GM08714 (cell line): ENCODE results near the gene MAP7D3.
"Not testable (repeated sequence)": the region's sequence is repeated elsewhere in the genome, so short reads cannot be mapped to it uniquely, and the experiment has no call there.

Experiments
- H3K4me3 ChIP-seq: fragments of 200-500 bp; sonication (Bioruptor generic); 2 replicates; pipeline ENCODE4 v1.5.1; 2014; ENCODE audit warnings: mild to moderate bottlenecking, low read length, inconsistent platforms
- ZNF274 ChIP-seq: IDR thresholded peaks from 2 replicates; pipeline ENCODE4 v1.6.1; 2012; ENCODE audit warnings: mild to moderate bottlenecking, low read depth, low read length

MAP7D3 gene

DNA sequence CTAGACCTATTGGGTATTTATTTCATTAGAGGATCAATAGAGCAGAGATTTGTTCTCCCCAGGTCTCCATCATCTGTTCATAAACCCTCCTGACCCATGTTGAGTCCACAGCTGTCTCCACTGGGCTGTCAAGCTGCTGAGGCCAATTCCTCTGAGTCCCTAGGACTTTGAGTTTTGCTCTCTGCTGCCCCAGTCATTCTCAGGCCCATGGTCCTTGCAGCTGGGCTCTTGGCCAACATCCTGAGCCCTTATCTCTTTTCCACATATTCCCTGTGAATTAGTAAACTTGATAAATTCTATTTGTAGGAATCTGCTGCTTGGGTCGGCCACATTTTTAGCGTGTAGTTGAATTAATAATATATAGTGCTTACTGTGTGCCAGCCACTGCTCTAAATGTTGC, 62.0 kb downstream of the MAP7D3 start:
- H3K4me3 ChIP-seq: no peak overlapping the region
- no peak for TF ChIP-seq ZNF274

DNA sequence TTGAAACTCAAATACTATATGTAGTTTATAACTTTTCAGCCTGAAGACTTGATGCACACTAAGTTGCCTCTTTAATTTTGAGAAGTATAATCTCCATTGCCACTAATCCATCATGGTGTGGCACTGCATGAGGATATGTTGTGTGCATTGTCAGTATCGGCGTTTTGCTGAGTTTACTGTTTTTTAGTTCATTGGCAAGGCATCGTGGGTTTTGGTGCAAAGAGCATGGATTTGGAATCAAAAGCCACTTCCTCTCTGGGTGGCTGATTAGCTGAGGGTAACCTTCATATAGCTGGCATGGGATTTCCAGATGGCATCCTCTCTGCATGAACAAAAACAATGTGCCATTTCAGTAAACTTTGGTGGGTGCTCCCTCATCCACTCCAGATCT, 65.2 kb downstream of the MAP7D3 start:
- no peak for TF ChIP-seq ZNF274
- H3K4me3 ChIP-seq: no peak overlapping the region

DNA sequence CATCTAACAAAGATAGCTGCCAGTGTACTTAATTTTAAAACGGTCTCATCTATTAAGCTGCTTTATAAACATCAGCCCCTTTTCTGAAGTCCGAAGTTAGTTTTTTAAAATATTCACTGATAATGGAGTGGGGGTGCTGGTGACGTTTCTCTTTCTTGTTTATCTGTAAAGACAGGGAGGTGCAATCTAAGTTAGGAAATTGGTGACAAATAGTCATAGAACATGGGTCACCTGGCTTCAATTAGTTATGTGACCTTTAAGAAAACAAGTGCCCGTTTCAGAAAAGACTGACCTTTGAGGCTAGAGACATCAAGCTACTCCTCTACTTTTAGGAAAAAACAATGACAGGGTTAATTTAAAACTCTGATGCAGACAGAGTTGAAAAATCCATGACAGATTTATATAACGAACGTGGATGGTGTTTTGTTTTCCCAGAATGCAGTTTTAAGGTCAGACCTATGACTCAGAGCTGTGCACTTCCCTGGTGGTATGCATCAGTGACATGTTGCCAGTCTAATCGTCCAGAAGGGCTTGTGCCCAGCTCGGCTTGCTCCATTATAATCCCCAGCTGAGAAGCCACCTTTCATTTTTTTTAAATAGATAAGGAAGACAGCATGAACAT, 65.7 kb downstream of the MAP7D3 start:
- no peak overlapping the region for H3K4me3 ChIP-seq
- no peak for TF ChIP-seq ZNF274

DNA sequence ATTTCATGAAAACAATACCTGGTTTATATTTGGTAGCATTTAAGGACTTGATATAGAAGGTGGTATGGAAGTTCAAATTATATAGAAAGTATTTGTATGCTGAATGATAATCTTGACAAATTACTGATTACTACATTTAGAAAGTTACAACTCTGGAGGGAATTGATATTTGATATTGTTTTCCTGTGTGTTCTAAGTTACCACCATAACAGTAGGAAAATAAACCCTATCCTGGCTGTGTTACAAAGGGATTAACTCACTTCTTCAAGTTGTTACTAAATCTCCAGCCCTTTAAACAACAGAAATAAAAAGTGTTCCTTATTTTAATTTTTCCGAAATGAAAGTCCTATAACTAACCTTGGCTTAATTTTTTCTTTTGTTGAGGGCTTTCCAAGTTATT, 67.3 kb downstream of the MAP7D3 start:
- no peak for TF ChIP-seq ZNF274
- no peak overlapping the region for H3K4me3 ChIP-seq

DNA sequence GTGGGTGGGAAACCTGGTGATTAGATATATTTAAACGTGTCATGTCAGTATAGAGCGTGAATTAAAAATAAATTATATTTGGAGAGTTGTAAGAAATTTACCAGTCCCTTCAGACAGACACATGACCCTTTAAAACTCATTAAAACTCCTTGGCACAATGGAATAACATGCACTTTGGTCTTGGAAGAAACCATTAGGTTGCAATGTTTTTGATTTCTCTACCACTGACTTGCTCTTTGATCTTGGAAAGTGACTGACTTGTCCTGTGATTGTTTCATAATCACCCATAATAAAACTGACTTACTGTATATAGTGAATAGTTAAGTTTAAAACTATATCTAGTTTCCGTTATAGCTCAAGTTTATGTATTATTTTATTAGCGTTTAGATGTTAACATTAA, 68.0 kb downstream of the MAP7D3 start:
- no peak for TF ChIP-seq ZNF274
- H3K4me3 ChIP-seq: no peak overlapping the region

DNA sequence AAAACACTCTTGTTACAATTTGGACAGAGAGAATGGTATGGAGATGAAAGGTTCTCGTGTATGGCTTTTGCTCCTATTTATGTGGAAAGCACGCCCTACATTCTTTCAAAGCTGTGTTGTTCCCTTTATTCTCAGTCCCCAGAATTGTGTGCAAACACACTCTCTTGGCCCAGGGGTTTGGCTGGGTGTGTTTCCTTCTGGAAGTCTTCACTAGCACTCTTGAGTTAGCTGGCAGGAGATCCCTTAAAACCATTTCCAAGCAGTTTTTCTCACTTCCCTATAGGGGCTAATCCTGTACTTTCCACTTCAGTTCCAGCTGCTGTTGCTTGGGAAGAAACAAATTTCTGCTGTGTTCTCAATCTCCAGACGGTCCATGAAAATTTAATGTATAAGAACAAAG, 68.8 kb downstream of the MAP7D3 start:
- H3K4me3 ChIP-seq: no peak overlapping the region
- TF ChIP-seq ZNF274: no peak

DNA sequence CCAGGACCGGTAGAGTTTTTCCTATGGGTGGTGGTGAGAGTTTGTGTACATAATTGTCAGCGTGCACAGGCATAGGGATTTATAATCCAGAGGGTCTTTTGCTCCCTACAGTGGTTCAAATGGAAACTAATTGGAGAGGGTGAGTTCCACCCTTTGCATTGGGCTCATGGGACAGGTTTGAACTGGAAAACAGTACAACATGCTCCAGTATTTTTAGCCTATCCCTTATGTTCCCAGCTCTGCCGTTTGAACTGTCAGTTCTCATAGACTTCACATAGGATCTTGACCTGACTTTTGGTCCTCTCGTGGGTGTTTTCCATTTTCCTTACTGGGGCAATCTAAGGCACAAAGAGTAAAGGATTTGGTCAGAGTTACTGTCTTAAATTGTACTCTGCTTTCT, 72.1 kb downstream of the MAP7D3 start:
- no peak for TF ChIP-seq ZNF274
- H3K4me3 ChIP-seq: no peak overlapping the region

DNA sequence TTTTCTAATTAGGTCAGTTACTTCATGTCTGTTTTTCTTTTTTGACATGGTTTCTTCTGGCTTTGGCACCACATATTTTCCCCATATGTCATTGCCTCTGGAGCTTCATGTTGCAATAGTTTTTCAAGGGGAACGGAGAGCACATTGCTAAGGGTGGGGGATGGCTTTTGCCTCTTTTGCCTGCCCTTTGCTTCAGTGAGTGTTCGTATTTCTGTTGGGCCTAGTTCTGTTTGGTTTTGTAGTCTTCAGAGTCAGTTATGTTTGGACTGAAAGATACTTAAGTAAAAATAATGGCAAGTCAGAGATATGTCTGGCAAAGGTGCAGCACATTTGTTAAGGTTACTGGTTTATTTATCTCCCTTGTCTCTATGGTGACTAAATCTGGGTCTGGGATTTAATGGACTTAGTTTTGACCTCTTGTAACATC, 74.8 kb downstream of the MAP7D3 start:
- no peak overlapping the region for H3K4me3 ChIP-seq
- TF ChIP-seq ZNF274: no peak

DNA sequence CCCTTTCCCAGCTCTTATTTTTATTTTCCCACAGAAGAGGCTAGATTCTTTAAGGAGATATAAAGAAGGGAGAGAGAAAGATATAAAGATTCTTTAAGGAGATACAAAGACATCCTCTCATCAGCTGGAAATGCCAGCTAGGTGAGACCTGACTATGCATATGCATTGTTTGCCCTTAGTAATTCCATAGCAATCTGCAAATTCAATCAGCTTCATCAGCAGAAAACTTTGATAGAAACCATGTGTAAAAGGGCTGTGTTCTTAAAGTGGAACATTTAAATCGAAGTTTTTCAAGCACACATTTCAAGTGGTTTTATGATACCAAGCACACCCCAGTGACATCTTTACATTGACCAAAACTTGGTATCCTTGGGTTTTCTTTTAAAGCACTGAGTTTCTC, 79.8 kb downstream of the MAP7D3 start:
- TF ChIP-seq ZNF274: no peak
- no peak overlapping the region for H3K4me3 ChIP-seq

DNA sequence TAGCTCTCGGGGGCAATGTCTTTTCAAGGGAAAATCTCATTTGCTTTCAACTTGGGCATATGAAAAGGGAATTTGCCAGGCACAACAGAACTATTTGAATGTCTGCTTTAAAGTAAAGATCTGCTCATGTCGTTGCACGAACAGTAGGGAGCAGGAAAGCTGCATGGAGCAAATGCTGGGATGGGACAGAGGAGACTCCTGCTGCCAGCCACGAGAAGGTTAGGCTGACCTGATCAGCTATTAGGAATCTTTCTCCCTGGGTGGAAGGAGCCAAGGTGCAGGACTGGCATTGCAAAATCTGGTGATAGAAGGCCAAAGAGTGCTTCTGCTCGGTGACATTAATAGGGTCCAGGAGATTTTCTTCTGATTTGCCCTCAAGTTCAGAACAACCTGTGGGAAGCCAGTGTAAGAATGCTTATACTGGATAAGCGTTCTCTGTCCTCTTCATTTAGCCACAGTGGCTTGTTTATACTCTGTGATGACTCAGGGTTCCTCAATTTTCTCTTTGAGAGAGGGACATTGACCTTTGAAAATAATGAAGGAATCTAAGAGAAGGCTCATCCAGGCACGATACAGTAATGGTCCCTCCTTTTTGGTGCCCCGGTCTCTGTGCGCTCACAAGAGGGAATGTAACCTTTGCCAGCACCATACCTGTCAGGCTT, 80.9 kb downstream of the MAP7D3 start:
- no peak overlapping the region for H3K4me3 ChIP-seq
- no peak for TF ChIP-seq ZNF274

DNA sequence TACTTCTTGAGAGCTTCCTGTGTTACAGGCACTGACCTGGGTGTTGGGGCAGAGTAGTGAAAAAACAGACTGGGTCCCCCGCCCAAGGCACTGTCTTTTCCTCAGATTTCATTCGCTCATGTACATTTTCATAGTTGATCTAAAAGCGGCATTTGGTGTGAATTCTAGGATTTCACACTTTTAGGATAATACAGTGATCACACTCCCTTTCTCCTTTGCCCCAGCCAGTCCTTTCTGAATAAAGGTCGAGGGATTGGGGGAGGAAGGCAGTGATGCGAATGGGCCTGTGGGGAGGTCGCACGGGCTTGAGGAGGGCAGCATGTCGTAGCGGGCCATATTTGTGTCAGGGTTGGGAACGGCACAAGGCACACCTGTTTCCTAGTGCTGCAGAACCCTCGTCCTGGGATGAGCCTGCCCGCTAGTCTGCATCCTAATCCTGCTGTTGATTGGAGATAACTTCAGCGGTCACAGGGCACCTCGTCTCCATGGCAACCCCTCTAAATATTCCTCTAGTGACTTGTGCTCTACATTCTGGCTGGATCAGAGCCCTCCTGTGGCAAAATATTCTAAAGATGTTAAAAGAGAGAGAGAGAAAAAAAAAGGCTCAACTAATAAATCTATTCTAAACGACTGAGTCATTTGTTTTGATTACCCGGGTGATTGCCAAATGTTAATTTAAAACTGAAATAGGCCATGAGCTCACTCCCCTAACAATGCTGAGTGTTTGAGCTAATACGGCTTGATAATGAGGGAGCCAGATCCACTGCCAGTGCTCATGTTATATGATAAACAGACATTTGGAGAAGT, 82.1 kb downstream of the MAP7D3 start:
- TF ChIP-seq ZNF274: no peak
- no peak overlapping the region for H3K4me3 ChIP-seq

DNA sequence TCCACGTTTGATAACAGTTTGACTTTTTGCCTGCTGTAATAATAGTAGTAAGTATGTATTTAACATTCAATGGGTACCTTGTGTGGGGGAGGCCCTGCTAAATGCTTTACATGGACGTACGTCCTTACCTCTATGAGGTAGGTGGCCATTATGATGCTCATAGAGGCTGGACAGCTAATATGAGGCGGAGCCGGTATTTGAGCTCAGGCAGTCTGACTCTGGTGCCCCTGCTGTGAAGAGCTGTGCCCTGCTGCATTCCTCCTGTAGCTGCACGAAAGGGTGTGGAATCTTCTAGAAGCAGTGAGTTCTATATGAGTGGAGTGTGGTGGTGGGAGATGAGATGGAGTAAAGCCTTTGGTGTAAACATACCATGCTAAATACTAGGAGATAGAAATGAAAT, 83.2 kb downstream of the MAP7D3 start:
- not testable (repeated sequence) for H3K4me3 ChIP-seq

DNA sequence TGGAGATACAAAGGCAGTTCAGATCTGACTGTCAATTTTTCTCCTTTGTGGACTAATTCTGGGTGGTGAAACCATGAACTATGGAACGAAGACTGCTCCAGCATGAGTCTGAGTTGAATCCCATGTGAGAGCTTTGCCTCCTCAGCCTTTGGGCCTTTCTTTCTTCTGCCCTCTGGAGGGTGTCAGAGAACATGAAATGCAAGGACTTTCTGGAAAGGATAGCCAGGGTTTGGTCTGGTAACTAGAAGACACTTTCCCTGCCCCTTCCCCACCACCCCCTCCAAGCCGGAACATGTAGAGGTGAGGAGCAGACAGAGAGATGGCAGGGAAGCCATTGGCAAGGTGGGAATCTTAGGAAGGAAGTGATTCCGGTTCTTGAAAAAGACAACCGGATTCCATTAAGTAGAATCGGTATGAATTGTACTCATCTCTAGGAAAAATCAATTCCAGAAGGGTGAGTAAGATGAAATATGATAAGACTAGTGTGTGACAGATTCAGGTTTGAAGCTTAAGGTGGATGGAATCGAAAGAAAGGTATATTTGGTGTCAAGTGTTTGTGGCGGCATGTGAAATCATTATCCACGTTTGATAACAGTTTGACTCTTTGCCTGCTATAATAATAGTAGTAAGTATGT, 84.9 kb downstream of the MAP7D3 start:
- no peak overlapping the region for H3K4me3 ChIP-seq
- no peak for TF ChIP-seq ZNF274

DNA sequence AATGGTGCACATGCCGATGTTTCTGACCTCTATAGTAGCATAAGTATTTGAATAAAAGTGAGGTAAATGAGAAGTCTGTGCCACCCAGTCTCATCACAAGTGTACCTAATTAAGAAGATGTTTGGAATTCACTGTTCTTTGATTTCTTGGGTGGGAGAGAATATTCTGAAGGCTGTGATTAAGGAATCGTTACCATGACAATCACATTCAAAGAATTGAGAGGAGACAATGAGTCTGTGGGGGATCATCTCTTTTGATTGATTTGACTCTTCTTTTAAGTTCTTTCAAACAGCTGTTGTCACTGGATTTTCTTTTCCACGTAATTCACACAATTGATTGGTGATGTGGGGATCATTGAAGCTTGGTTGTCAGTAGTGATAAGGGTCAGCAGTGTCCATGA, 85.8 kb downstream of the MAP7D3 start:
- no peak overlapping the region for H3K4me3 ChIP-seq
- no peak for TF ChIP-seq ZNF274

DNA sequence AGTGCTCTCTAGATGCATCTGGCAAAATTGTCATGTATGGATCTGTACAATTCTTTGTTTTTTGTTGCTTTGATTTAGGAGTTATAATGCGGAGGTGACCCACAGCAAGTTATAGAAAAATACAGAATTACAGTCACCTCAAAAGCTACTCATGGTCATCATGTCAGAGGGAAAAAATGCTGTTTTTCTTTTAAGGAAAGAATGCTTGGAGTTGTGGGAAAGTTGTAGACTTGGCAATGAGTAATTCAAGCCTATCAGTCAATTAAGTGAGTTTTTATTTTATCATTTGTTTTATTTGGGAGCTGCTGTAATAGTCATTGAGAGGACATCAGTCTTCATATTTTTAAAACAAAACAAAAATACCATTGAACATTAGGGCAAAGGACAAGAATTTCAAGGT, 87.5 kb downstream of the MAP7D3 start:
- TF ChIP-seq ZNF274: no peak

More for the DNA sequence above, 87.5 kb downstream of the MAP7D3 start:
- no peak overlapping the region for H3K4me3 ChIP-seq
